GM21576 (cell line): ENCODE data around the gene ATOSB.

Experiments
- ATAC-seq: cut with Tn5 transposase; IDR thresholded peaks from one replicate; pipeline ENCODE4 v1.9.1; 2021; ENCODE audit warnings: mild to moderate bottlenecking, moderate library complexity; ENCODE audit not compliant: unreplicated experiment

The ATOSB gene

DNA sequence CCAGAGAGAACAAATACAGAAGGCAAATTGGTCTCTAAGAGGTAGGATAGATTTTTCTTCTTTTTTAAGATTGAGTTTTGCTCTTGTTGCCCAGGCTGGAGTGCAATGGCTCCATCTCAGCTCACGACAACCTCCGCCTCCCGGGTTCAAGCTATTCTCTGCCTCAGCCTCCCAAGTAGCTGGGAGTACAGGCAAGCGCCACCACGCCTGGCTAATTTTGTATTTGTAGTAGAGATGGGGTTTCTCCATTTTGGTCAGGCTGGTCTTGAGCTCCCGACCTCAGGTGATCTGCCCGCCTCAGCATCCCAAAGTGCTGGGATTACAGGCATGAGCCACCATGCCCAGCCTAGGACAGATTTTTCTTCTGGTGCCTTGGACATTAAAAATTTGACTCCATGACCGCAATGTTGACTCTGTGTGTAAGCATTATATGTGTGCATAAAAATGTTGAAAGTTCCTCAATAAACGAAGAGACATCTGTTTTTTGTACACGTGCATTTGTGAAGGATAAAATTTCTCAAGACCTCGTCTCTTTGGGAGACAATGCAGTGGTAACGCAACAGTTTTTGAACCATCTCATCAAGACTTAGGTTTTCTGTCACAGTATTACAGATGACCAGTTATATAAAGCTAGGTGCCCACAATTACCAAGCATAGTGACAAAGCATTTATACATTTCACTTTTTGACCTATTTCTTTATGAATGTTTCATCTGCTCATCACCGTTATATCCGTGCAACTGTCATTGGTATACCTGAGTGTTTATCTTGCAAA, 60.6 kb downstream of the ATOSB start:
- no peak for ATAC-seq

DNA sequence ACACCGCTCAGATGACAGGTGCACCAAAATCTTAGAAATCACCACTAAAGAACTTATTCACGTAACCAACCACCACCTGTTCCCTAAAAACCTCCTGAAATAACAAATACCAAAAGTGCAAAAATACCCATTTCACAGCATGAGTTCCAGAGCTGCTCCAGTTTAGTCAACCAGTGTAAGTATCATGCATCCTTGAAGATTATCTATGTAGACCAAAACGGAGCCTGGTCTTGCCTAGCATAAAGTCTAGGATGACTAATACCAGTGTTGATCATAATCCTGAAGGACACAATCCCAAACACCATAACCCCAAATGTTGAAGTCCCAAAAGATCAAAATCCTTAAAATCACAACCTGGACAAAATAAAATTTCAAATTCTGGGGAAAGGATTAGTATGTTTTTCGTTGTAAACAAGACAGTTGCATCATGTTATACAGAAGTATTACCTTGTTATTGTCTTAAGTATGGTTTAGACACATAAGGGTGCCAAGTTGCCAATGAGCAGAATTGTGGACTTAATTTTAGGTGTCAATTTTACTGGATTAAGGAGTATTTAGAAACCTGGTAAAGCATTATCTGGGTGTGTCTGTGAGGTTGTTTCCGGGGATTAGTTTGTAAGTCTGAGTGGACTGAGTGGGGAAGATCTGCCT, 61.4 kb downstream of the ATOSB start:
- ATAC-seq: no peak
